Measurements from ENCODE around the gene HSPH1.

Gene HSPH1

GRCh38 chr13:31195616-31196015 lies 33.9 kb upstream of the HSPH1 start:
- Histone ChIP-seq H3K9me3 (ENCODE audit: insufficient read depth, low read depth, low read length) (no peaks in the 10 kb centered on the region), H4K20me1 (ENCODE audit: insufficient read depth, low read length, poor library complexity, severe bottlenecking) (no peaks in the 10 kb centered on the region), H3K9me2 (replicated peaks; ENCODE audit: low read depth, low read length) (no peaks in the 10 kb centered on the region), H3K4me2 (ENCODE audit: low read depth, low read length, poor library complexity, severe bottlenecking) (no peak overlapping the region), H3K27me3 (ENCODE audit: insufficient read depth, low read length, poor library complexity, severe bottlenecking) (no peaks in the 10 kb centered on the region), H3K4me3 (ENCODE audit: low read length, poor library complexity, severe bottlenecking) (no peak overlapping the region), H3K79me2 (ENCODE audit: insufficient read depth, low read length) (no peaks in the 10 kb centered on the region), H3K36me3 (ENCODE audit: insufficient read depth, low read length) (no peaks in the 10 kb centered on the region), H2AFZ (ENCODE audit: low read length) (no peak overlapping the region), H3F3A (ENCODE audit: low read depth) (no peaks in the 10 kb centered on the region), H3K4me1 (ENCODE audit: insufficient read depth, low read length, poor library complexity, severe bottlenecking) (peaks cover 11% of the 10 kb centered on the region), H3K9ac (ENCODE audit: low read depth, low read length, poor library complexity, severe bottlenecking) (no peak overlapping the region)
- no peak for TF ChIP-seq CTCF (conservative IDR thresholded peaks at IDR 0.05; ENCODE audit: low read length)
- TF ChIP-seq EZH2phosphoT487 (IDR thresholded peaks at IDR 0.05; ENCODE audit: borderline replicate concordance), result no peak

- Histone ChIP-seq H3K4me3 (ENCODE audit: low read length, poor library complexity, severe bottlenecking) (no peak overlapping the region), H2AFZ (ENCODE audit: low read length) (no peak overlapping the region), H3K79me2 (ENCODE audit: insufficient read depth, low read length) (no peaks in the 10 kb centered on the region), H3K36me3 (ENCODE audit: insufficient read depth, low read length) (no peaks in the 10 kb centered on the region), H3K4me2 (ENCODE audit: low read depth, low read length, poor library complexity, severe bottlenecking) (no peak overlapping the region), H4K20me1 (ENCODE audit: insufficient read depth, low read length, poor library complexity, severe bottlenecking) (no peaks in the 10 kb centered on the region), H3K9ac (ENCODE audit: low read depth, low read length, poor library complexity, severe bottlenecking) (no peak overlapping the region), H3K9me3 (ENCODE audit: insufficient read depth, low read depth, low read length) (no peaks in the 10 kb centered on the region), H3K27me3 (ENCODE audit: insufficient read depth, low read length, poor library complexity, severe bottlenecking) (no peaks in the 10 kb centered on the region), H3K4me1 (ENCODE audit: insufficient read depth, low read length, poor library complexity, severe bottlenecking) (no peaks in the 10 kb centered on the region), H3K9me2 (replicated peaks; ENCODE audit: low read depth, low read length) (no peaks in the 10 kb centered on the region), H3F3A (ENCODE audit: low read depth) (no peaks in the 10 kb centered on the region)
- TF ChIP-seq CTCF (conservative IDR thresholded peaks at IDR 0.05; ENCODE audit: low read length), result no peak
- TF ChIP-seq EZH2phosphoT487 (IDR thresholded peaks at IDR 0.05; ENCODE audit: borderline replicate concordance), result no peak
These were observed 30.6 kb upstream of the HSPH1 start for GRCh38 chr13:31192306-31192705.

- Histone ChIP-seq H2AFZ (ENCODE audit: low read length) (no peak overlapping the region), H3K9me3 (ENCODE audit: insufficient read depth, low read depth, low read length) (no peaks in the 10 kb centered on the region), H3K4me3 (ENCODE audit: low read length, poor library complexity, severe bottlenecking) (no peak overlapping the region), H3K4me2 (ENCODE audit: low read depth, low read length, poor library complexity, severe bottlenecking) (no peak overlapping the region), H3K79me2 (ENCODE audit: insufficient read depth, low read length) (no peaks in the 10 kb centered on the region), H3K9me2 (replicated peaks; ENCODE audit: low read depth, low read length) (no peaks in the 10 kb centered on the region), H3K9ac (ENCODE audit: low read depth, low read length, poor library complexity, severe bottlenecking) (no peak overlapping the region), H3K36me3 (ENCODE audit: insufficient read depth, low read length) (no peaks in the 10 kb centered on the region), H3K4me1 (ENCODE audit: insufficient read depth, low read length, poor library complexity, severe bottlenecking) (no peaks in the 10 kb centered on the region), H4K20me1 (ENCODE audit: insufficient read depth, low read length, poor library complexity, severe bottlenecking) (no peaks in the 10 kb centered on the region), H3F3A (ENCODE audit: low read depth) (no peaks in the 10 kb centered on the region), H3K27me3 (ENCODE audit: insufficient read depth, low read length, poor library complexity, severe bottlenecking) (no peaks in the 10 kb centered on the region)
- TF ChIP-seq CTCF (conservative IDR thresholded peaks at IDR 0.05; ENCODE audit: low read length) (no peak), EZH2phosphoT487 (IDR thresholded peaks at IDR 0.05; ENCODE audit: borderline replicate concordance) (no peak)
These were observed 30.0 kb upstream of the HSPH1 start for GRCh38 chr13:31191748-31192147.
